GM11168 (cell line): ENCODE data around the gene SEZ6L.

ENCODE experiments used
- in situ Hi-C: fragments of 300-500 bp; cut with MboI; formaldehyde crosslinking; loops from one replicate; pipeline ENCODE4 v1.12.0; 2022; ENCODE audit warnings: low sequenced_read_pairs; ENCODE audit not compliant: unreplicated experiment

SEZ6L gene

DNA sequence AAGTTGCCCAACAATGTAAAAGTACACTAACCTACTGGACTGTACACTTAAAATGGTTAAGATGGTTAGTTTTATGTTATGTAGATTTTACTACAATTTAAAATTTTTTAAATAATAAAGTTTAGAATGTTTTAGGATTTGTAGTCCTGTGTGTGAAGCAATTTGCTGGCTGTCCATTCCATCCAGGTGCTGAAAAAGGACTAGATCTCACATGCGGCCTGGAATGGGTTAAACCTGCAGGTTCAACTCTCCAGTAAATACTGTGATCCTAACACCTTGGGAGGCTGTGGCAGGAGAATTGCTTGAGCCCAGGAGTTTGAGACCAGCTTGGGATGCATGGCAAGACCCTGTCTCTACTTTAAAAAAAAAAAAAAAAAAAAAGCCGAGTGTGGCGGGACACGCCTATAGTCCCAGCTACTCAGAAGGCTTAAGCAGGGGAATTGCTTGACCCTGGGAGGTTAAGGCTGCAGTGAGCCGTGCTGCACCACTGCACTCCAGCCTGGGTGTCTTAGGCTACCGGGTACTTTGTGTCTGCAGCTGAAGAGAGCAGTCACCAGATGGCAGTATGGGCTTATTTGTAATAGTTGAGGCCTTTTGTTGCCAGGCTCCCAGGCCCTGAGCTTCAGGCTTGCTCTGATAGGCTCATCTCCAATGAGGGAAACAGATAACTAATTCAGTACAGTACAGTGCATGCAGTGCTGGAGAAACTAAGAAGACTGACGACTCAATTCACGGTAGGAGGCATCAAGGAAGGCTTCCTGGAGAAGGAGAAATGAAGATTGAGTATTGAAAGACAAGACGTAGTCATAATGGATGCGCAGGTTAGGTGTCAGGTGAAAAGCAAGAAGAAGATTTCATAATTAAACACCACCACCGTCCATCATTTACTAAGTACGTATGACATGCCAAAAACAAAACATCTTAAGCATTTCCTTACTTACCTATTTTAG is 195.1 kb downstream of the SEZ6L start:
- in situ Hi-C loops = loop anchor here (25.0 kb wide), 1 partner anchor 98 kb away; no protein-coding TSS in a partner anchor

DNA sequence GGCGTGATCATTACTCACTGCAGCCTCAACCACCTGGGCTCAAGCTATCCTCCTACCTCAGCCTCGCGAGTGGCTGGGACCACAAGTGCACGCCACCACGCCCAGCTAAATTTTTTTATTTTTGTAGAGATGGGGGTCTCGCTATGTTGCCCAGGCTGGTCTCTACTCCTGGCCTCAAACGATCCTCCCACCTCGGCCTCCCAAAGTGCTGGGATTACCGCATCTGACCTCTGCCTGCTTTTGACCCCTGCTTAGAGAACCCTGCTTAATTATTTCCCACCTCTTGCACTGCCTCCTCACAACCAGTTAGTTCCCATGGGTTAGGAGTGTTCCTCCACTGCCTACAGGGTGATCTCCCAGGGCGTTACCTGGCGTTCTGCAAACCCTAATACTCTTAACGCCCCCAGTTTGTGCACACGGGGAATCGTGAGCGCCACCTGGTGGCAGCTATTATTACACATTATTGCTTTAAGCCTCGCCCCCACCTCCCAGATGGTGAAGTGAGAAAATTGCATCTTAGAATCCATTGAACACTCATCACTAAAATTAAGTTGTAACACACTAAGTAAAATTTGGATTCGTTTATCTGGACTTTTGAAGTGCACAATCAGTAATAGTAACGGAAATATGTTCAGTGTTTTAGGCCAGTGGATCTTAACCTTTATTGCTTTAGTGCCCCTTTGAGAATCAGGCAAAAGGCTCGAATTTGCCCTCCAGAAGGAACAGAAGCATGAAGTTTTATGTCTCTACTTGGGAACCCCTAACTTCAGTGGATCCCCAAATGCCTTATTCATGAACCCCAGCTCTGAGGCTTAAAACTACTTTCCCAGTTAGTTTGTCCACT is 198.4 kb downstream of the SEZ6L start:
- in situ Hi-C loops = loop anchor here (25.0 kb wide), 1 partner anchor 95 kb away; no protein-coding TSS in a partner anchor

GRCh38 chr22:26372890-26373289 is 203.6 kb downstream of the SEZ6L start:
- in situ Hi-C loops = loop anchor here (25.0 kb wide), 1 partner anchor 89 kb away; no protein-coding TSS in a partner anchor

DNA sequence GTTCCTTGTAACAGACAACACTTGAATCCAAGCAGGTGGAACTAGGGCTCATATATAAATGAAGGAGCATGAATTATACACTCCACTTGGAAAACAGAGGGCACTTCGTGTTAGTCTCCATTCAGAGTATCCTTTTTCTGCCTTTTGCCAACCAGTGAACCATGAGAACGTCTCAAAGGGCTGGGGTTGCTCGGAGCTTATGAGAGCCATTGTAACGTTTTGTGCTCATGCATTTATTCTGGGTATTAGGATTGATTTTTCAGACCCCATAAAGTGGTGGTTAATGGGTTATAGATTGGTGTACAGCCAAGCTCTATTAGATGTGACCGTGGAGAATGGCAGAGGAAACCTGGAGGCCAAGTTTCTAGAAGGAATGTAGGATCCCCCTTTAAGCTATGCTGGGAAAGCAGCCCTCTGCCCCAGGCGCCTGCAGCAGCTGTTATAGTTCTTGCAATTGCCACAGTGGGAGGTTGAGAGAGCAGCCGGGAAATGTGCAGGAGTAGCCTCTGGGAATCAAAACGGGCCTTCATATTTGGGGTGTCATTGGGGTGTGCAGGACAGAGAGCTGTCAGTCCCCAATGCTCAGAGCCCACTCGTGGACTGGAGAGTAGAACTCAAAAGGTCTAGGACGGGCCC is 205.2 kb downstream of the SEZ6L start:
- in situ Hi-C loops = loop anchor here (25.0 kb wide), 2 partner anchors 88 to 288 kb away; partner anchors contain the start of gene MIAT

DNA sequence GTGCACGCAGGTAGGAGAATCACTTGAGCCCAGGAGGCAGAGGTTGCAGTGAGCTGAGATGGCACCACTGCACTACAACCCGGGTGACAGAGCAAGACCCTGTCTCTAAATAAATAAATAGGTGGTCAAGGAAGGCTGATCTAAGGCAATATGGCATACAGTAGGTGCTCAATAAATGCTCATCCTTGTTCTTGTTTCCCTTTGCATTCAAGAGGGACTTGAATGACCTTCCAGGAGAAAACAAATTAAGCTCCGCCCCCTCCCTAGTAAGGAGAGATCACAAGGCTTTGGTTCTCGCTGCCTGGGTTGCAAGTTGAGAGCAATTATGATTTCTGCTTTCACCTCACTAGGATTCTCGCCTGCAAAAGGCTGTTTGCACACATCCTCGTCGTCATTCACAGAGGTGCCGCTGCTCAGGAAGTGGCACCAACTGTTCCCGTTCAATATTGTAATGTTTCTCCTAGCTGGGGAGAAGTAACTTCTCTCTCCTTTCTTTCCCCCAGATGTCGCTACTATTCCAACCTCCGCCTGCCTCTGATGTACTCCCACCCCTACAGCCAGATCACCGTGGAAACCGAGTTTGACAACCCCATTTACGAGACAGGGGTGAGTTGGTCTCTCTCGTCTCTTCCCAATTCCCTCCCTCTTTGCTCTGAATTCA is 208.0 kb downstream of the SEZ6L start:
- in situ Hi-C loops = loop anchor here (25.0 kb wide), 1 partner anchor 285 kb away; the partner anchor contains the start of gene MIAT

GRCh38 chr22:26380072-26380830 is 211.0 kb downstream of the SEZ6L start:
- in situ Hi-C loops = loop anchor here (25.0 kb wide), 1 partner anchor 282 kb away; the partner anchor contains the start of gene MIAT

DNA sequence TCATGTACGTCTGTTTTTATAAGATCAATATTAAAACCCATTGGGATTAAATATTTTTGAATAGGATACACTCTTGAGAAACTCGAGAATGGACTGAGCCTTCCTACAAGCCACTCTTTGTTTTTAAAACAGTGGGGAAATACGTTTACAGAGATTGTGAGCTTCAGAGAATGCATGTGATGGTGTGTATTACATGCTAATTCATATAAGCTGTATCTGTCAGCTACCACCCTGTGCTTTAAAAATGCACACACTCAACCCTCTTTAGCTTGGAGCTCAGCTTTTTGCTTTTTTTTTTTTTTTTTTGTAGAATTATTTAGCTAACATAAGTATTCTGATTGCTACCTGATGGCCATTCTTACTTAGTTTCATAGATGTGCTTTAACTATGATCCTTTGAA is 213.5 kb downstream of the SEZ6L start:
- in situ Hi-C loops = loop anchor here (25.0 kb wide), 1 partner anchor 280 kb away; the partner anchor contains the start of gene MIAT

DNA sequence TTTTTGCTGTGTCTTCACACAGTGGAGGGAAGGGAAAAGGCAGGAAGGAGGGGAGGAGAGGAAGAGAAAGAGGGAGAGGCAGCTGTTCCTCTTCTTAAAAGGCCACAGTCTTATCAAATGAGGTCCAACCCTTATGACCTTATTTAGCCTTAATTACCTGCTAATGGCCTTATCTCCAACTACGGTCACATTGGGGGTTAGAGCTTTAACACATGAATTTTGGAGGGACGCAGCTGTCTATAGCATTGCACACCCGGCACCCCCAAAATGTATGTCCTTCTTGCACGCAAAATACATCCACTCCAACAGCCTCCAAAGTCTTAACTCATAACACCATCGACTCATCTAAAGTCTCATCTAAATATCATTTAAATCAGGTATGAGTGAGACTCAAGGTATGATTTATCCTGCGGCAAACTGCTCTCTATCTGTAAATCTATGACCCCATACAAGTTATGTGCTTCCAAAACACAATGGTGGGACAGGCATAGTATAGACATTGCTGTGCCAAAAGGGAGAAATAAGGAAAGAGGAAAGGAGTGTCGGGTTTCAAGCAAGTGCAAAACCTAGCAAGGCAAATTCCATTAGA is 214.8 kb downstream of the SEZ6L start:
- in situ Hi-C loops = loop anchor here (25.0 kb wide), 1 partner anchor 278 kb away; the partner anchor contains the start of gene MIAT

DNA sequence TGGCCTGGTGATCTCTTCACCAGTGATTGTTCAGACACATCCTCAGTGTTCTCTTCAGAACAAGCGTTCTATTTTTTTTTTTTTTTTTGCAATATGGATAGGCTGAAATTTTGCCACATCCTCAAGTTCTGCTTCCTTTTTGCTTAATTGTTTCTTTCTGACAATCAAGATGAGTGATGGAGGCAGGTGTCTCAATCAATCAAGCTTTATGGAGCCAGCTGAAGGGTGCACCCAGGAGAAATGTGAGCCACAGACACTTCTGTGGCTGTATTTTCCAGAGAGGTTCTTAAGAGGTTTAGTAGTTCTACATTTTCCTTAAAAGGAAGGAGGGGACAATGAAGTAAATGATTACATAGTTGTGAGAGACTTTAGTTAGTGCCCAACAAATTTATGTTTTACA is 215.9 kb downstream of the SEZ6L start:
- in situ Hi-C loops = loop anchor here (25.0 kb wide), 1 partner anchor 277 kb away; the partner anchor contains the start of gene MIAT

DNA sequence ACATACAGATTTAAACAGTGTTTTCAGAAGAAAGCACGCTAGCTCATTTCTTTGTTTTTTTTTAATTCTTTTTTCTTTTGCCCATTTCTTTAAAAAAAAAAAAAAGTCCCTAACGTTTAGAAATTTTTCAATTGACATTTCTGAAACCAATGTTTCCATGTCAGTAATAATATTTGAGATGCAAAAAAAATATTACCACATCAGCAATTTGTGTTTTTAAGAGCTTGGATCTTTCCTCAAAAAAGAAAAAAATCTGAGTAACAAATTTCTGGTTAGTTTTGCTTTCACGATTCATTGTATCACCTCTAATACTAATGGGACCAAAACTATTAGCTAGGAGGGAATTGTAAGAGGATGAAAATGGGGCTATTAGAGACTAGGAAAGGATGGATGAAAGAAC is 219.9 kb downstream of the SEZ6L start:
- in situ Hi-C loops = loop anchor here (25.0 kb wide), 1 partner anchor 273 kb away; the partner anchor contains the start of gene MIAT

- in situ Hi-C loops = loop anchor here (25.0 kb wide), 1 partner anchor 271 kb away; the partner anchor contains the start of gene MIAT
These were observed 221.8 kb downstream of the SEZ6L start for GRCh38 chr22:26391091-26391490.

GRCh38 chr22:26391623-26392022 is 222.4 kb downstream of the SEZ6L start:
- in situ Hi-C loops = loop anchor here (25.0 kb wide), 1 partner anchor 271 kb away; the partner anchor contains the start of gene MIAT

- in situ Hi-C loops = loop anchor here (25.0 kb wide), 1 partner anchor 268 kb away; the partner anchor contains the start of gene MIAT
These were observed 224.7 kb downstream of the SEZ6L start for GRCh38 chr22:26393929-26394328.

GRCh38 chr22:26394777-26395176 is 225.5 kb downstream of the SEZ6L start:
- in situ Hi-C loops = loop anchor here (25.0 kb wide), 1 partner anchor 268 kb away; the partner anchor contains the start of gene MIAT

GRCh38 chr22:26395926-26396325 is 226.7 kb downstream of the SEZ6L start:
- in situ Hi-C loops = loop anchor here (25.0 kb wide), 1 partner anchor 266 kb away; the partner anchor contains the start of gene MIAT

- in situ Hi-C loops = loop anchor here (25.0 kb wide), 1 partner anchor 264 kb away; the partner anchor contains the start of gene MIAT
These were observed 229.5 kb downstream of the SEZ6L start for GRCh38 chr22:26398741-26399153.

DNA sequence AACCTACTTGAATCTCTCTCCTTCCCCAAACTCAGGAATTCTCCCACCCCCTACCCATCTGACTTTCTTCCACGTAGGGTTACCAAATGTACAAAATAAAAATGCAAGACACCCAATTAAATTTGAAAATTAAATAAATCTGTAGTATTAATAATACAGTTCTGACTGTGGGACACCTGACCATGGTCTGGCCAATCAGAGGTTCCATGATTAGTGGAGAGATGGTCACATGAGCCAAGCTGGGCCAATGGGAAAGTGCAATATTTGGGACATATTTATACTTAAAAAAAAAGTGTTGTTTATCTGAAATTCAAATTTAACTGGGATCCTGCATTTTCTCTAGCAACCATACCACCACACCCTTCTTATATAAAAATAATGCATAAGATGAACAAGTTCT is 230.0 kb downstream of the SEZ6L start:
- in situ Hi-C loops = loop anchor here (25.0 kb wide), 1 partner anchor 263 kb away; the partner anchor contains the start of gene MIAT

- in situ Hi-C loops = no loop called here
These were observed 232.5 kb downstream of the SEZ6L start for GRCh38 chr22:26401726-26402125.
